HG02623 (cell line): ENCODE measurements around the gene PYCR2.

ENCODE experiments used
- ATAC-seq: cut with Tn5 transposase; IDR thresholded peaks from one replicate; pipeline ENCODE4 v1.9.1; 2021; ENCODE audit warnings: moderate library complexity; ENCODE audit not compliant: unreplicated experiment

The PYCR2 gene

DNA sequence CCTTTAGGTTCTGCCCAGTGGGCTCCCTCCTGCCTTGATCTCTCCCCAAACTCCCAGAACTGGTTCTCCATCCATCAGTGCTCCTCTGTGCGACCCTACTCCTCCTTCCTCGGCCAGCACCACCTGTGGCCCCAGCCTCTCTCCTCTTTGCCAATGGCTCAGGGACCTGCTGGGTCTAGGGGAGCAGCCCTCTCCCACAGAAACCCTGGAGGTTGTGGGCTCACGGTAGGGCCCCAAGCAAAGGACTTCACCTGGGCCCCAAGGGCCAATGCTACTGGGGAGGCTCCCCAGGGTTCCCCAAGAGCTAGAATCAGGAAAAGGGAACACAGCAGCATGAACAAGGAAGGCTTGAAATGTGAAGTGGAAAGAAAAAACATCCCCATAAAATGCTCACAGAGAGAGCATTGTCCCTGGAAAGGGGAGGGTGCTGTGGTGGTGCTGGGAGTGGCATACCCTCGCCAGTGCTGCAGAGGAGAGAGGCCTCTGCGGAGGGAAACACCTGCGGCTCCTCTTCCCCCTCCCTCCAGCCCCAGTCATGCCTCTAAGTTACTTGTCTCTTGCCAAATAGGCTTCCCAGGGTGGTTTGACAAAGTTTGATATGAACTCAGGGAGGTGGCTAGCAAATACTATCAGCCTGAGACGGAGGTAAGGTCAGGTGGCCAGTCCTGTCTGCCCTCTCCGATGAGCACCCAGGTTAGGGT is 44.4 kb downstream of the PYCR2 start:
- ATAC-seq: no peak

DNA sequence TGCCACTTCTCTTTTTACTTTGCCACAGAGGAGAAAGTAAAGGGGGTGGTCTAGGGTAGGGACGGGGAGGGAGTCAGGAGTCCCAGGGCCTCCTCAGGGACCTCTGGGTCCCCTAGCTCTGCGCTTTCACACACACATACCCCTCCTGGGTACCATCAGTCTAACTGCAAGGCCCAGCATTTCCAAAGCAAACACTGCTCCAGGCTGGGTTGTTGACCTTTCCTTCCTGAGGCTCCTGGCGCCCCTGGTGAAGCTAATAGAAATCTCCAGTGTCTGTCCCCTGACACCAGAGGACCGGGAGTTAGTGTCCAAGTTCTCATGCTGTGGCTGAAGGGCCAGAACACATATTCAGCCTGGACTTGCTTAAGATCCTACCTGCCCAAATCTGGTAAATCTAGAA is 45.8 kb downstream of the PYCR2 start:
- ATAC-seq: no peak

DNA sequence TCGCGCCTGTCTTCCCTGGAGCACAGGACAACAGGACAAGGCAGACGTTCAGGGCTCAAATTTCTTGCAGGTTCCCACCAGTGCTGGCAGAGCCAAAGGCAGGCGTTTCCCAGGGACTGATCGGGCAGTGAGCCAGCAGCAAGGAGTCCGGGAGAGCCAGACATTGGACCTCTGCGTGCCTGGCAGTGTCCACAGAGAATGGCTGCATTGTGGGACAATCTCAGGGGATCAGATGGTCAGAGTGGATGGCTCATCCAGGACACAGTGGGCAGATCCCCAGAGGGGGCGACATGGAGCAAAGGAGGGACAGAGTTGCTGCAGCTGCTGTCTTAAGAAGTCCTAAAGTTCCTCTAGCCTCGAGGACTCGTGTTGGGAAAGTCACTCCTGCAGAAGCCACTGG is 46.5 kb downstream of the PYCR2 start:
- ATAC-seq: no peak

DNA sequence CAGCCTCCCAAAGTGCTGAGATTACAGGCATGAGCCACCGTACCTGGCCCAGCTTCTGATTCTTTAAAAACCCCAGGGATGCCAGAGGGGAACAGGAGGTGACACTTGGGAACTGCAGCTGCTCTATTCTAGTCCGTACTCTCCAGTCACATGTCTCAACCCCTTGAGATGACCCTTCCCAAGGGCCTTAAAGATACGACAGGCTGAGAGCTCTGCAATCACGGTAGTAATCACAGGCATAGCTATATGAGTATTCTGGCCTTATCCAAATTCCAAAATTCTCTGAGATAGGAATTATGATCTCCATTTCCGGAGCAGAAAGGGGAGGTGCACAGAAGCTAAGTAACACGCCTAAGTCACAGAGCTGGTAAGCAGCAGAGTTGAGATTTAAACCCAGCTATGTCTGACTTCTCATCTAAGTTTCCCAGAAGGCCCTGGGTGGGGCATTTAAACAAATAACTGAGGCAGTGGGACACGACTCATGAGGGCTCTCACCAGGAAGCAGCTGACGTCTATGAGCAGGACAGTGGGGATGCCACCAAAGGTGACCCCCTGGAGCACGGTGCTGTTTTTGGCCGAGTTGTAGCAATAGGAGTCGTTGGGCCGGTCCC is 47.0 kb downstream of the PYCR2 start:
- ATAC-seq: no peak

DNA sequence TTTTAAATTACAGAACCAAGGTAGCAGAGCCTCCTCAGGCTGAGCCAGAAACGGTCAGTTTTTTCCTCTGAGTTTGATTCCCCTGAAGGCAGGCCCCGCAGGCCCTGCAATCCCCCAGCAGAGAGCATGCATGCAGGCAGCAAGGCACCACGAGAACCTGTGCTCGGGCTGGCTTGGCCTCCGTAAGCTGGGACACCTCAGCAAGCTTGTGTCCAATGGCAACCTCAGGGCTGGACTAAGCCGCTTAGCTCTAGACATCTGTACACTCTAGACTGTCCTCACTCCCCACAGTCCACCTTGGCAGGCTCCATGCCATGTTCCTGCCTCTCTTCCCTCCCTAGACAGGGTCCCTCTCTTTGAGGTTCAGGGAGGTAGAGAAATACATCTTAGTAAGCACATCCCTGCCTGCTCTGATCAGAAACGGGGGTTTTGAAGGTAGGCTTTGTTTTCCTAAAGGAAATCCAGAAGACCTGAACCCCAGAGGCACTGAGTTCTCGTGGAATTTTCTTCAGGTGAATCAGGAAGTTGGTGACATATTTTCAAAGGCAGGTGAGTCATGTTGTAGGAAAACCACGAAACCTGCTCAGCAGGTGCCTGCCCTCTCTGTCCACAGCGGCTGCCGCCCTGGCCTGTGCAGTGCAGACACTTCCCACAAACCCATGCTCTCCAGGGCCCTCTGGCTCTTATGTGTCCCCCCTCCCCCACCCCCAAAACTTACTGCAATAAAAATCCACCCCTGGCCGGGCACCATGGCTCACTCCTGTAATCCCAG is 48.8 kb downstream of the PYCR2 start:
- no peak for ATAC-seq

DNA sequence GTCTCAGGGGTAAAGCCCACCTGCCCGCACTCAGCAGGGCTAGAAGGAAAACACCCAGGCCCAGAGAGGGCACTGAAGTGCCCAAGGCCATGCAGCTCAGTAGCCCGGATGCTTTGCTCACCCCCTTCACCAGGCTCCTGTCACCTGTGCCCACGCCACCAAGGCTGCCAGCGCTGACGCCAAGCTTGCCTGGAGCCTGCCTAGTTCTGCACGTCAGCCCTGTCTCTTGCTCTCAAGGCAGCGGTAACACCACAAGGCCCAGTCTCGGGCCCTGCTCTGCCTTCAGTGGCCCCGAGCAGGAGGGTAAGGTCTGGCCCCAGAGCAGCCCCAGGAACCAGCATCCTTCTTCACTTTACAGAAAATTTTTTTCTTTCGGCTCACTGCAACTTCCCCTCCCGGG is 49.6 kb downstream of the PYCR2 start:
- no peak for ATAC-seq

DNA sequence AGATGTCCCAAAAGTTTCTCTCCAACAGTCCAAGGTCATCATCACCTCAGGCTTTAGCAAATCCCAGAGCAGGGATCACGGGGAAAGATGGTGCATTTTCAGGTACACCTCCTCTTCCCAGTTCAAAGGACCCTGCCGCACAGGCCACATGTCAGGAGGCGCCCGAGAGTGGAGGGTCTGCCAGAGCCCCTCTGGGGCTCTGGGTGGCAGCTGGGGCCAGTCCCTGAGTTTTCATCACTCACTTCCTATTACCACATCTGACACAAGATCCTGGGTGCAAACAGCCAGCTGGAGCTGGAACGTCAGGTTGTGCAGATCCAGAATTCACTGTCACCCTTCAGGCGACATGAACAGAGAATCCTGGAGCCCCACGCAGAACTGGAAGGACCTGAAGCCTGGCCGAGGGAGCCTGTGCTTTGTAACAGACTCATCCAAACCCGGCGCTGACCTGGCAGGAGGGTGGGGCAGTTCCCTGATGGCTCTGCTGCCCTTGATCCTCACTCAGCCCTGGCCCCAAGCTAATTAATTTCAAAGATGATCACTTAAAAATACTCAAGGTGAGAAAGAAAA is 50.7 kb downstream of the PYCR2 start:
- ATAC-seq: no peak

DNA sequence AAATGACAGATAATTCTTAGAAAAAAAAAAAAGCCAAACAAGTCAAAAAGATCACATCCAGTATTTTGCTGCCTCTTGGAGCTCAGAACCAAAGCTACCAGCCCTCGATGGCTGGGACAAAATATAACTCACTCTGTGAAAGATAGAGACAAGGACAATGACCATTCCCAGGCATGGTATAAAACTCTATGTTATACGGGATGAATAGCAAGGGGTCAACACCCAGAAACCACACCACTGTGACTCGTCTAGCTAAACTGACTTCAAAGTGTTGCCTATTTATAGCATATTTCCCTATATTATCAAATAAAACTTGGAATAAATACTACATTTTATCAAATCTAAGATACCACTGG is 52.0 kb downstream of the PYCR2 start:
- no peak for ATAC-seq

DNA sequence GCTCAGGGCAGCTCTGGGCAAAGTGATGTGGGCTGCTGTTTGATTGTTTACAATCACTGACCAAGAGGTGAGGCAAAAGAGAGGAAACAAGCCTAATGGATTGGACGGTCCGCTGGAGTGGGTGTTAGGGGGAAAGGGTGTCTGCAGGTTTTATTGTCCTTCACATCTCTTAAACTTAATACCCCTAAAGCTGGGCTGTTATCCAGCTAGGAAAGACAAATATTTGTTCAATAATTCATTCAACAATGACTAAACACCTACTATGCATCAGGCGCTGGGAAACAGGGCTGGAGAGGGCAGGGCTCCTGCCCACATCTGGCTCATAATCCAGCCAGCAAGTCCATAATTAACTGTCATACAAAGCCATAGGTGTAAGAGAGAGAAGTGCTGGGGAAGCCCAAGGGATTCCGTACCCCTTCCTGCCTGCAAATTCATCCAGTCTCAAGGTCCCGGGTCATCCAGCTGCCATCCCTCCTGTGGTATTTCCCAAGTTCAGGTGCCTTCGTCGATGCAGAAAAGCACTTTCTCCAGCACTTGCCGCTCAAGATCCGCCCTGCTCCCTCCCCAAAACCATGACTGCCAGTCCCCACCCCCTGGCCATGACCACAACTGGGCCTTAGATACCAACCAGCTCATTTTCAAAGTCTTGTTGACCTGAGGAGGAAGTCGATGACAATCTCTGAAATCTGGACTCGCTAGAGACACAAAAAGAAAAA is 52.5 kb downstream of the PYCR2 start:
- no peak for ATAC-seq

DNA sequence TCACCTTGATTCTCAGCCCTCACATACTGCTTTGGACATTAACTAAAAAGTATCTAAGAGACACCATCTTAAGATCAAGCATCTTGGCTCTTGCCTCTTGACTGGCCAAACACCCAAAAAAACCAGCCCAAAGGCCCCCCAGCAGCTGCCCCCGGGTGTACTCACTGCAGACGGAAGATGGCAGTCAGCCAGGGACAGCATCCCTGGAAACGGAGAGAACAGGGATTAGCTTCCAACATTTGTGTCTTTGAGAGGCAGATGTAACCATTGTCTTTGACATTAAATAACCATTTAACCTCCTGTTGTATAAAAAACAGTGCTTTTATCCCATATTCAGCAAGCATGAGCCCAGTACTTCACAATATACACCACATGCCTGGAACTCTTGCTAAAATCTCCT is 53.1 kb downstream of the PYCR2 start:
- ATAC-seq: no peak
